Breast epithelium (tissue), 4 donors: ENCODE results near the gene FAM124A. TPM values are rescaled to one million over a fixed set of nuclear protein-coding genes. Genes with fewer than 3 reads are reported as not detected.

ENCODE experiments used
- DNase-seq, 2 donors: peaks; one replicate each; pipeline ENCODE4 v3.0.0-alpha.2; 2019; ENCODE audit warnings: low spot score in 2 of 2
- H3K27ac ChIP-seq, 2 donors: fragments of 200-600 bp; sonication (generic) in 1 of 2; one replicate each; pipeline ENCODE4 v1.5.1; 2016 to 2019; ENCODE audit warnings: mild to moderate bottlenecking in 1 of 2
- H3K27me3 ChIP-seq, 2 donors: fragments of 200-600 bp; sonication (generic) in 1 of 2; one replicate each; pipeline versions ENCODE4 v1.5.1 to v1.6.0; 2017 to 2019; ENCODE audit warnings: control low read depth in 1 of 2, mild to moderate bottlenecking in 1 of 2
- H3K36me3 ChIP-seq: fragments of 200-600 bp; one replicate; pipeline ENCODE4 v1.5.1; 2019
- H3K4me1 ChIP-seq, 2 donors: fragments of 200-600 bp; sonication (generic); one replicate each; pipeline ENCODE4 v1.5.1; 2016 to 2019; ENCODE audit warnings: control low read depth in 1 of 2
- H3K4me3 ChIP-seq, 3 donors: fragments of 200-600 bp; sonication (generic); 1 replicate in 2 of 3; 2 replicates in 1 of 3; pipeline ENCODE4 v1.5.1; 2016 to 2019; ENCODE audit warnings: mild to moderate bottlenecking in 3 of 3, moderate library complexity in 2 of 3
- H3K9me3 ChIP-seq, 2 donors: fragments of 200-600 bp; sonication (generic) in 1 of 2; one replicate each; pipeline ENCODE4 v1.5.1; 2016 to 2019; ENCODE audit warnings: control low read depth in 1 of 2
- POLR2A ChIP-seq: fragments of 450-650 bp; IDR thresholded peaks from one replicate; pipeline ENCODE4 v1.6.1; 2016; ENCODE audit warnings: antibody characterized with exemption, mild to moderate bottlenecking, moderate library complexity
- POLR2AphosphoS5 ChIP-seq, 3 donors: sonication (generic); formaldehyde crosslinking; IDR thresholded peaks; one replicate each; pipeline ENCODE4 v1.6.1; 2017; ENCODE audit warnings: antibody characterized with exemption in 3 of 3
- intact Hi-C: fragments of 100-400 bp; cut with DNase I; formaldehyde crosslinking; loops from one replicate; pipeline ENCODE4 v1.15.1; 2023; ENCODE audit warnings: low total_unique reads
- total RNA-seq, 3 donors: library from RNA; depleted of rRNA; stranded (reverse); fragments of >200 nt; gene quantifications; one replicate each; pipeline ENCODE4 v1.1.0, GENCODE V29; 2016
- TF ChIP-seq, protein P1 (sequence below), 3 donors: fragments of 450-650 bp; IDR thresholded peaks; one replicate each; pipeline ENCODE4 v1.5.1; 2016 to 2017; ENCODE audit warnings: antibody characterized with exemption in 3 of 3, mild to moderate bottlenecking in 3 of 3, moderate library complexity in 3 of 3

FAM124A gene
- total RNA-seq, 3 donors from 2014 or later = 2.2 to 7.9 (median 6.1) TPM

DNA sequence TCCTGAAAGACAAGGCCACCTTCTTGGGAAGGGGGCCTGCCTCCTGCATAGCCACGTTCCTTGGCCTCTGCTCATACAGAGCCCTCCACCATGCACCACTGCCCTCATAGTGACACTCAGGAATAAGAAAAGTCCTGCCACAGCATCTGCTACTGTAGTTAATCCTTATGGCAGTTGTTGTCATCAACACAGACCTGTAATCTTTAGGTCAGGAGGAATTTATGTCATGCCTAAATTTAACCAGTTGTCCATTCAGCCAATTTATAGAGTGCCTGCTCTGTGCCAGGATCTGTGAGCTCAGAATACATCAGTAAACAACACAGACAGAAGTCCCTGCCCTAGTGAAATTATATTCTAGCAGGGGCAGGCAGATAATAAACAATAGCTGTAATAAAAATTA, 44.4 kb downstream of the FAM124A start:
- DNase-seq = no peak
- Histone ChIP-seq H3K36me3 (no peaks in the 10 kb centered on the region), H3K27me3 (no peaks in the 10 kb centered on the region), H3K27ac (no peak overlapping the region), H3K4me1 (no peaks in the 10 kb centered on the region), H3K9me3 (no peaks in the 10 kb centered on the region), H3K4me3 (no peak overlapping the region)
- TF ChIP-seq, protein P1, sequence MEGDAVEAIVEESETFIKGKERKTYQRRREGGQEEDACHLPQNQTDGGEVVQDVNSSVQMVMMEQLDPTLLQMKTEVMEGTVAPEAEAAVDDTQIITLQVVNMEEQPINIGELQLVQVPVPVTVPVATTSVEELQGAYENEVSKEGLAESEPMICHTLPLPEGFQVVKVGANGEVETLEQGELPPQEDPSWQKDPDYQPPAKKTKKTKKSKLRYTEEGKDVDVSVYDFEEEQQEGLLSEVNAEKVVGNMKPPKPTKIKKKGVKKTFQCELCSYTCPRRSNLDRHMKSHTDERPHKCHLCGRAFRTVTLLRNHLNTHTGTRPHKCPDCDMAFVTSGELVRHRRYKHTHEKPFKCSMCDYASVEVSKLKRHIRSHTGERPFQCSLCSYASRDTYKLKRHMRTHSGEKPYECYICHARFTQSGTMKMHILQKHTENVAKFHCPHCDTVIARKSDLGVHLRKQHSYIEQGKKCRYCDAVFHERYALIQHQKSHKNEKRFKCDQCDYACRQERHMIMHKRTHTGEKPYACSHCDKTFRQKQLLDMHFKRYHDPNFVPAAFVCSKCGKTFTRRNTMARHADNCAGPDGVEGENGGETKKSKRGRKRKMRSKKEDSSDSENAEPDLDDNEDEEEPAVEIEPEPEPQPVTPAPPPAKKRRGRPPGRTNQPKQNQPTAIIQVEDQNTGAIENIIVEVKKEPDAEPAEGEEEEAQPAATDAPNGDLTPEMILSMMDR (IDR thresholded peaks at IDR 0.05) = no peak
- TF ChIP-seq POLR2A (no peak), POLR2AphosphoS5 (IDR thresholded peaks at IDR 0.05) (no peak)
- intact Hi-C loops = no loop called here

DNA sequence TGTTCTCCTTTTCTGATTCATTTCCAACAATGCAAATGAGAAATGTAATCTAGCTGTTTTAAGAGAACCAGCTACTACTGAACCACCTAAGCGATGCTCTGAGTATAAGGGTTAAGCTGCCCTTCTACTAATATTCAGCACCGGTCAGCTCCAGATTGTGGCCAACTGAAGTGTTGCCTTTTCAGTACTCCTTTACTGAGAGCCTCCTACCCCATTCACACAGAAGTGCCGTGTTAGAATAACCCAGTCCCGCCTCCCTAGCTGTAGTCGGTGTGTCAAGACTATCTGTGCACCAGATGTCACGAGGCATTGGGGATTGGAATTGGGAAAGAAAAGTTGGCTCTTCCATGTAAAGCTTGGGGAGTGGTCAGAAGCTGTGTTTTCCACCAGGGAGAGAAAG, 45.4 kb downstream of the FAM124A start:
- Histone ChIP-seq H3K27me3 (no peaks in the 10 kb centered on the region), H3K4me3 (no peak overlapping the region), H3K36me3 (no peaks in the 10 kb centered on the region), H3K27ac (no peak overlapping the region), H3K4me1 (no peaks in the 10 kb centered on the region), H3K9me3 (no peaks in the 10 kb centered on the region)
- no peak for DNase-seq
- intact Hi-C loops = no loop called here
- TF ChIP-seq POLR2AphosphoS5 (IDR thresholded peaks at IDR 0.05) (no peak), POLR2A (no peak)
- TF ChIP-seq, protein P1 (IDR thresholded peaks at IDR 0.05) = no peak

DNA sequence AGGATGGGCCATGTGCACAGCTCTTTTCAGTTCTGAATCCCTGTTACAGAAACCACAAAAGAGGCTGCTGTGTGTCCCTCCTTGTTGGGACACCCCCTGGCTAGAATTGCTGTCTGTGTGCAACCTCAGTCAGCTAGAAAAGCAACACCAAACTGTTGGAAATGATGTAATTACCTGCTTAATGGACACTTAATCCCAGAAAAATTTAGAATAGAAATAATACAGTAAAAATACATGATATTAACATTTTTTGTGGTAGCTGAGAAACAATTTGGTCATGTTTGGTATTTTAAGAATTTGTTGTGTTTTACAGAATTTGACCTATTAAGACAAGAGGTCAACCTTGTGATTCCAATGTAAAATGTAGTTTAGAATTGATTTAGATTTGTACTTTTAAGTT, 46.8 kb downstream of the FAM124A start:
- intact Hi-C loops = no loop called here
- DNase-seq = no peak
- H3K27ac ChIP-seq = no peak overlapping the region
- no peaks in the 10 kb centered on the region for H3K4me1 ChIP-seq
- no peaks in the 10 kb centered on the region for H3K9me3 ChIP-seq
- no peak overlapping the region for H3K4me3 ChIP-seq
- no peaks in the 10 kb centered on the region for H3K36me3 ChIP-seq
- no peaks in the 10 kb centered on the region for H3K27me3 ChIP-seq
- TF ChIP-seq, protein P1 (IDR thresholded peaks at IDR 0.05) = no peak
- TF ChIP-seq POLR2AphosphoS5 (IDR thresholded peaks at IDR 0.05) (no peak), POLR2A (no peak)

DNA sequence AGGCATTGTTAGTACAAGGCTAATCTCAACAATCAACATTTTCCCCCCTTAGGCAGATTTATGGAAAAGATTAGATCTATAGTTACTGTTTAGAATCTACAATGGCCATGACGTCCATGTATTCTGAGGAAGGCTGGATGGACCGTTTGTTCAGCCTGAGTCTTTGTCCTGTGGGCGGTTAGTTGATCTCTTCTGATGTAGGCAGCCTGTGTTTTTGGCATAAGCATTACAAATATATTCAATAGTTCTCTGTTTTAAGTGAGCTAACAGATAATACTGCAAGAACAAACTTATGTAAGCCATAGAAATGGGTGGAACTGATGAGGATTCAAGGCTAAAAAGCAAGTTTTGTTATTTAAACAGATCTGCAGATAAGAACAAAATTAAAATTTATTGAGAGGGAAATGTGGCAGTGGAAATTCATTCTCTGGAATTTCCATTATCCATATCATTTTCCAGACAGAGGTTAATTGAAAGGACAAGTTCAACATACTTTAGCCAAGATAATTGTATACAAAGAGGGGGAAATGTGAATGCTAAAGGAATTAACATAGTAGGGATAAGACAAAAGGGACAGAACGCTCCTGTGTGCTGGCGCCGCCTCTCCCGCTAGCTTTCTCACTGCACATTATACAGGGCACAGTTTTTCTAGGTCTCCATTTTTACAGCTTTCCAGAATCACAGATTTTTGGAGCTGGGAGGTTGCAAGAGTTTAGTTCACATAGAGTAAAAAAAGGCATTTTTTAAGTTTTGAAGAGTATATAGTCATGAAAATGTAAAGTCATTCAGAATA, 48.6 kb downstream of the FAM124A start:
- H3K36me3 ChIP-seq = no peaks in the 10 kb centered on the region
- H3K27me3 ChIP-seq = no peaks in the 10 kb centered on the region
- H3K9me3 ChIP-seq = no peaks in the 10 kb centered on the region
- TF ChIP-seq, protein P1 (IDR thresholded peaks at IDR 0.05) = no peak
- no peak for TF ChIP-seq POLR2A
- no peak for TF ChIP-seq POLR2AphosphoS5 (IDR thresholded peaks at IDR 0.05)
- H3K4me1 ChIP-seq = no peaks in the 10 kb centered on the region
- intact Hi-C loops = no loop called here
- DNase-seq = no peak
- H3K4me3 ChIP-seq = no peak overlapping the region
- H3K27ac ChIP-seq = no peak overlapping the region

- no peaks in the 10 kb centered on the region for H3K36me3 ChIP-seq
- H3K4me1 ChIP-seq = no peaks in the 10 kb centered on the region
- no peak for DNase-seq
- H3K27ac ChIP-seq = no peak overlapping the region
- TF ChIP-seq, protein P1 (IDR thresholded peaks at IDR 0.05) = no peak
- TF ChIP-seq POLR2AphosphoS5 (IDR thresholded peaks at IDR 0.05) (no peak), POLR2A (no peak)
- H3K9me3 ChIP-seq = no peaks in the 10 kb centered on the region
- intact Hi-C loops = no loop called here
- H3K4me3 ChIP-seq = no peak overlapping the region
- no peaks in the 10 kb centered on the region for H3K27me3 ChIP-seq
These were observed 49.4 kb downstream of the FAM124A start for GRCh38 chr13:51271528-51272085.
